PFSK-1 (cell line): ENCODE measurements around the gene UCK2.

Source experiments
- FOXP2 ChIP-seq: optimal IDR thresholded peaks from 2 replicates; pipeline ENCODE3; 2011; ENCODE audit warnings: borderline replicate concordance, control low read depth, inconsistent platforms; ENCODE audit not compliant: insufficient read depth; ENCODE audit errors: extremely low read length, extremely low read depth
- POLR2AphosphoS5 ChIP-seq: IDR thresholded peaks from 2 replicates; pipeline ENCODE4 v1.6.1; 2012; ENCODE audit warnings: low read depth, mild to moderate bottlenecking, control low read depth, low read length, moderate library complexity
- REST ChIP-seq, 2 experiments: IDR thresholded peaks; 2 replicates each; pipeline versions ENCODE4 v1.6.1 to v1.8.0; 2011 to 2012; ENCODE audit warnings: low read depth in 2 of 2, low read length in 2 of 2, control low read depth in 1 of 2, inconsistent platforms in 1 of 2, mild to moderate bottlenecking in 1 of 2, moderate library complexity in 1 of 2; ENCODE audit not compliant: insufficient read depth in 1 of 2
- SIN3A ChIP-seq: IDR thresholded peaks from 2 replicates; pipeline ENCODE4 v1.6.1; 2012; ENCODE audit warnings: mild to moderate bottlenecking, low read length, moderate library complexity, borderline replicate concordance; ENCODE audit not compliant: insufficient read depth
- TAF1 ChIP-seq: IDR thresholded peaks from 2 replicates; pipeline ENCODE4 v1.6.1; 2012; ENCODE audit warnings: low read length, control low read depth, borderline replicate concordance; ENCODE audit not compliant: insufficient read depth

Gene UCK2

GRCh38 chr1:165949335-165950130 lies 122.1 kb downstream of the UCK2 start:
- TF ChIP-seq POLR2AphosphoS5 (no peak), REST (IDR thresholded peaks at IDR 0.05; ENCODE audit: insufficient read depth in 1 of 2, low read depth in 2 of 2, low read length in 2 of 2) (peak; percentile 89 to 97), SIN3A (no peak)

GRCh38 chr1:165954940-165955339 lies 127.5 kb downstream of the UCK2 start:
- TF ChIP-seq POLR2AphosphoS5 (no peak), REST (IDR thresholded peaks at IDR 0.05; ENCODE audit: insufficient read depth in 1 of 2, low read depth in 2 of 2, low read length in 2 of 2) (no peak), SIN3A (no peak), FOXP2 (no peak), TAF1 (no peak)

- TF ChIP-seq REST (IDR thresholded peaks at IDR 0.05; ENCODE audit: insufficient read depth in 1 of 2, low read depth in 2 of 2, low read length in 2 of 2) (no peak), SIN3A (no peak), TAF1 (no peak), POLR2AphosphoS5 (no peak)
These were observed 130.9 kb downstream of the UCK2 start for GRCh38 chr1:165958306-165958705.

DNA sequence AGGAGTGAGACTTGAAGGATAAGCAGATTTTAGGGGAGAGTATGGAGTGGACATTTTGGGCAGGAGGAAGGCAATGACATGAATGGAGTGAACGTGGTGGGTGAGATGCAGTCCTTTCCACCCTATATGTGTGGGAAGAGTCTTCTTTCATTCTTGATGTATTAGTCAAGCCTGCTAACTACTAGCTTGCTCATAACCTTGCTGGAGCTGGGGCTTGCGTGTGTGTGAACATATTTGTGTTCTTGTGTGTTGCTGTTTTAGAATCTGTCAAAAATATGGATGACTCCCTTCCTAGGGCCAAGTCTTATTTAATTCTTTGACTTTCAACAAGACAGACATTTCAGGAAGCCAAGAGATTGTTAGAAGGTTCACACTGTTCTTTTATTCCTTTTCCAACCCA lies 132.7 kb downstream of the UCK2 start:
- TF ChIP-seq SIN3A: no peak
- no peak for TF ChIP-seq TAF1
- TF ChIP-seq REST (IDR thresholded peaks at IDR 0.05; ENCODE audit: insufficient read depth in 1 of 2, low read depth in 2 of 2, low read length in 2 of 2): no peak
- no peak for TF ChIP-seq FOXP2
- TF ChIP-seq POLR2AphosphoS5: no peak

DNA sequence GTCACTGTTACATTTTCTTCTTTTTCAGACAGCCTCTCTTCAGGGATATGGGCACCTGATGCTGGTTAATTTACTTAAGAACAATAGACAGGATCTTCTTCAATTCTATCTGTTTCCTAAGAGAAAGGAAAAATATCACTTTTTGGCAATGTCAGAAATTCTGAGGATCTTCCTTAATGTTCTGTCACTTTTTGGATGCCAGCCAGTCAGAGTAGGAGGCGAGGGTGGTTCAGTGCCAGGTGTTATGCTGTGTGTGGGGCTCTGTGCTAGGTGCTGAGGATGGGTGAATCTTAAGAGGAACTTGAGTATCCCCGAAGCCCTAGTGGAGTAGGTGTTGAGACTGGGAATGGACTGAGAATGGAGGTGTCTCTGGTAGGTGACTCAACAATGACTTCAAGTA lies 133.5 kb downstream of the UCK2 start:
- no peak for TF ChIP-seq REST (IDR thresholded peaks at IDR 0.05; ENCODE audit: insufficient read depth in 1 of 2, low read depth in 2 of 2, low read length in 2 of 2)
- no peak for TF ChIP-seq SIN3A
- TF ChIP-seq TAF1: no peak
- TF ChIP-seq FOXP2: no peak
- no peak for TF ChIP-seq POLR2AphosphoS5
